ENCODE data around the gene DDX6. TPM values are rescaled to one million over a fixed set of nuclear protein-coding genes. Genes with fewer than 3 reads are reported as not detected.

The DDX6 gene
- total RNA-seq, 4 donors from 2014 or later, result 63.0 to 295 (median 118) TPM

DNA sequence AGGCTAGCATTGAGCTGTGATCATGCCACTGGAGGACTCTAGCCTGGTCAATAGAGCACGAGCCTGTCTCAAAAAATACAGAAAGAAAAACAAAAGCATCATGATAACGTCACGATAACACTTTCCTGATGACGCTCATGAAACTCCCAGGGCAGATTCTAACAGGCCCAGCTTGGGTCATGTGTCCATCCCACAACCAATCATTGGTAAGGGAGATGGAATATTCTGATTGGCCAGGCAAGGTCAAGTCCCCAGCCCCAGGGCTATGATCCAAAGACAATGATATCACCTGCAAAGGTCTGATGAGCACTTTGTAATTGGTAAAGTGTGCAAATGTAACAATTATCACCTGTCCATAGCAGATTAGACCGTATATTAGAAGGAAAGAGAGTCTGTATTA is 21.5 kb upstream of the DDX6 start:
- Histone ChIP-seq H3K4me3 (no peak overlapping the region), H3K4me1 (no peaks in the 10 kb centered on the region), H3K9me3 (no peaks in the 10 kb centered on the region), H3K27me3 (no peaks in the 10 kb centered on the region), H3K36me3 (no peaks in the 10 kb centered on the region), H3K27ac (no peak overlapping the region)
- TF ChIP-seq POLR2A (IDR thresholded peaks at IDR 0.05), result no peak
- TF ChIP-seq CTCF (IDR thresholded peaks at IDR 0.05), result no peak
- DNase-seq, result no peak
- intact Hi-C loops (cut with DNase I; ENCODE audit: low total_unique reads), result no loop called here

GRCh38 chr11:118807800-118808778 is 17.1 kb upstream of the DDX6 start:
- no peaks in the 10 kb centered on the region for H3K27me3 ChIP-seq
- H3K9me3 ChIP-seq, result no peaks in the 10 kb centered on the region
- intact Hi-C loops (cut with DNase I; ENCODE audit: low total_unique reads), result no loop called here

DNA sequence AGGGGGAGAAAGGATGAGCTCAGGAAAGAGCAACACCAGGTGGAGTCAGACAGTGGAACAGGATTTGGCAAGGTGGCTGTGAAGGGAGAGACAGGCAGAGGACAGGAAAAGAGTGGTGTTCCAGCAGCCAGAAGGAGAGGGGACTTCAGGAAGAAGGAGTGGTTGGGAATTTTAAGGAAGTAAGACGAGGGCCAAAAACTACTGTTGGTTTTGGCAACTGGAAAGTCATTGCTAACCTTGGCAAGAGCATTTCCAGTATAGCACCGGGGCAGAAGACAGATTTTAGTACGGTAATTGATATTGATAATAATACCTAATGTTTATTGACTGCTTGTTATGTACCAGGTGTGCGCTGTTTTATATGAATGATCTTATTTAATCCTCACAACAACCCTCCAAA is 15.4 kb upstream of the DDX6 start:
- Histone ChIP-seq H3K27me3 (no peaks in the 10 kb centered on the region), H3K4me3 (no peak overlapping the region), H3K36me3 (no peaks in the 10 kb centered on the region), H3K27ac (no peak overlapping the region), H3K9me3 (no peaks in the 10 kb centered on the region), H3K4me1 (no peaks in the 10 kb centered on the region)
- TF ChIP-seq POLR2A (IDR thresholded peaks at IDR 0.05) (no peak), CTCF (IDR thresholded peaks at IDR 0.05) (no peak)
- DNase-seq, result no peak
- intact Hi-C loops (cut with DNase I; ENCODE audit: low total_unique reads), result no loop called here

More at GRCh38 chr11:118807800-118808778, 17.1 kb upstream of the DDX6 start:
- H3K4me1 ChIP-seq, result no peaks in the 10 kb centered on the region
- no peaks in the 10 kb centered on the region for H3K36me3 ChIP-seq
- DNase-seq, result no peak
- TF ChIP-seq CTCF (IDR thresholded peaks at IDR 0.05) (no peak), POLR2A (IDR thresholded peaks at IDR 0.05) (no peak)
- no peak overlapping the region for H3K27ac ChIP-seq
- no peak overlapping the region for H3K4me3 ChIP-seq

- TF ChIP-seq POLR2A (IDR thresholded peaks at IDR 0.05), result no peak
- no peak for TF ChIP-seq CTCF (IDR thresholded peaks at IDR 0.05)
- intact Hi-C loops (cut with DNase I; ENCODE audit: low total_unique reads), result no loop called here
- H3K36me3 ChIP-seq, result no peaks in the 10 kb centered on the region
- H3K9me3 ChIP-seq, result no peaks in the 10 kb centered on the region
- H3K27me3 ChIP-seq, result no peaks in the 10 kb centered on the region
- H3K27ac ChIP-seq, result no peak overlapping the region
- DNase-seq, result no peak
- H3K4me3 ChIP-seq, result no peak overlapping the region
- H3K4me1 ChIP-seq, result no peaks in the 10 kb centered on the region
Measured at GRCh38 chr11:118804094-118804493, 13.1 kb upstream of the DDX6 start.

DNA sequence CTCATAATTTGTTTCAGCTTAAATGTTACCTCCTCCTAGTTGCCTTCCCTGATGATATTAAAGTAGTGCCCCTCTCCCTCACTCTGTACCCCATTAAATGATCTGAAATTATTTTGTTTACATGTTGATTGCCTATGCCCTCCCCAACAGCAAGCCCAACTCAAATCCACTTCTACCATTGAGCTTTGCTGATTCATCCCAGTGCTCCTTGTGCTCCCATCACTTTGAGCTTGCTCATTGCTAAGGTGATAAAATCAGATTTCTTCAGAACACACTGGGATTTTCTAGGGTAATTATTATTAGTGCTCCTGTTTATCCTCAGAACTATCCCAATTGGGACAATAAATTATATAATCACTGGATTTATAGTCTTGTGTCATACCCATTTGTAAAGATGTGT is 8.4 kb upstream of the DDX6 start:
- TF ChIP-seq POLR2A (IDR thresholded peaks at IDR 0.05) (no peak), CTCF (IDR thresholded peaks at IDR 0.05) (no peak)
- Histone ChIP-seq H3K4me1 (no peaks in the 10 kb centered on the region), H3K27me3 (no peaks in the 10 kb centered on the region), H3K4me3 (no peak overlapping the region), H3K36me3 (no peaks in the 10 kb centered on the region), H3K9me3 (no peaks in the 10 kb centered on the region), H3K27ac (no peak overlapping the region)
- no peak for DNase-seq
- intact Hi-C loops (cut with DNase I; ENCODE audit: low total_unique reads), result no loop called here

Measured in uterus (tissue), 4 donors.